Measurements from ENCODE around the gene MAGI2.

Gene MAGI2

DNA sequence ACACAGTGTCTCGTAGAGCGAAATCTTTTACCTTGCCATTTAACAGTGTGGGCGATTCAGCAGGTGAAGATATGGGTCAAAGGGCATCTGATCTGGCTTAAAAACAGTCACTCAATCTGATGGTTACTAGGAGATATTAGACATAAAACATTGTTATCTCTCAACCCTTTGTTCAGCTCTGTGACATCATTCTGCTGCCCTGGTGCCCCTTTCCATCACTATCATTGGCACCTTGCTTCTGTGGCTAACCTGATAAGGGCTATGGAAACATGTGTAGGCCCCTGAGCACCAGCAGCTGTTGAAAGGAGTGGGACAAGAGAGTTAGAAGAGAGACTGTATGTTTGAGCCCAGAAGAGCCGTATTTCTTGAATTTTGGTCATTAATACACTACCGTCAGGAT, 1004.6 kb downstream of the MAGI2 start:
- no peak for DNase-seq

DNA sequence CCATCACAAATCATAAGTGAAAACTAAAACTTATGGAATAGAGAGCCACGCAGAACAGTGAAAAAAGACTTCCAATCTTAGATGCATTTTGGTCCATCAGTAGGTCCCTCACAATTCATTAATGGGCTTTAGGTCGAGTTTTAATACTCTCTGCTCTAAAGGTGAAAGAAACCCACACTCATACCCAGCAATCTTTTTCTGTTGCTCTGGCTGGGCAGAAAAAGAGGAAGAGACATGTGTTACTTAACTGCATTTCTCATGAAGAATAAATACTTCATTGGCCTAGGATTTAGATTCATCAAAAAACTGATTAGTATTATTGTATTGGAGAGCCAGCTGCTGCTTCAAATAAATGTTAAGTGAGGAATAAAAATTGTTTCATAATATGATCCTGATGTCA, 1009.2 kb downstream of the MAGI2 start:
- DNase-seq: no peak

DNA sequence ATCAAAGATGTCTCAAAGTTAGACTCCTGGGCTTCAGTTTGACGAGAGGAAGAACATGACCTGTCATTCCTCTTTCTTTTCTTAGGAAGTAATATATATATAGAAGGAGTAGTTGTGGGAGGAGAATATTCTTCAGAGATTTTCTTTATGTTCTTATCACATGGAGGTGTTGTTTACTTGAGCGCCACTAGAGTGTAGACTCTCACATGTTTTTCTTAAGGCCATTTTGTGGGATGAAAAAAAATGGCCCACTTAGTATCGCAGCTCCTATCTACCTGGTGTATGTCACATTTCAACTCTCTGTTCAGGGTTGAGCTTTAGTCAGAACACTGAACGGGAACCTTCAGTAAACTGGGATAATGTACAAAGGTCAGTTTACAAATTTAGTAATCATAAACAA, 1009.7 kb downstream of the MAGI2 start:
- no peak for DNase-seq

DNA sequence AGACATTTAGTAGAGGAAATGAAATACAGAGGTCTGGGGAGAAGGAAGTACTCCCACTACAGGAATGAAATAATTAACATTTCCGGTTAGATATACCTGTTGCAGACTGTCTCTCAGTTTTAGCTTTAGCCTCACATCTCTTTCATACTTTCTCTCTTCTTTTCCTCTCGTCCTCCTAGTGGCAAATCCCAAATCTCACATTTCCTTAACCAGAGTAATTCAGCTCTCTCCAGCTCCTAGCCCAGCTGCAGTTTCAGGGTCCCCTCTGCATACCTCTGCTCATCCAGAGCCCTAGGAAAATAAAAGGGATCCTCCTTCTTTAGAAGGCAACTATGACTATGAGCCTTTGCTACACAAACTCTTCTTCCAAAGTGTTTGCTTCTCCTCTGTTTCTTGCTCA, 1011.7 kb downstream of the MAGI2 start:
- DNase-seq: no peak

DNA sequence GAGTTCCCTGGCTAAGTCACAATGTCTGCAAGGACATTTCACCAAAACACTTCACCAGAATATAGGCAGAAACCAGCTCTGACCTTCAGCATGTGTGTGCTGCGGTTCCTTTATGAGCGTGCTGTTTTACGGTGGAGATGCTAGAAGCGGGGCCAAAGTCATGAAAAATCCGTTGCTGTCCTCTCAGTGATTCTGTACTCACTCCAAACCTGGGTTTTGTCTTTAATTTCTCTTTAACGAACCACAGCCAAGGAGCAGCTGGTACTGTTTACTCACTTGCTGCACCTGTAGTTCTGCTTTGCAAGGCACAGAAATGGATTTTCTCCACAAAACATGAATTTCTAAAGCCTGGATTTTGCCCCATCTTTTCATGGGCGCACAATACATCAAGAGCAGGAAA, 1015.0 kb downstream of the MAGI2 start:
- DNase-seq: peak in 1 of 2 experiments; percentile 74

DNA sequence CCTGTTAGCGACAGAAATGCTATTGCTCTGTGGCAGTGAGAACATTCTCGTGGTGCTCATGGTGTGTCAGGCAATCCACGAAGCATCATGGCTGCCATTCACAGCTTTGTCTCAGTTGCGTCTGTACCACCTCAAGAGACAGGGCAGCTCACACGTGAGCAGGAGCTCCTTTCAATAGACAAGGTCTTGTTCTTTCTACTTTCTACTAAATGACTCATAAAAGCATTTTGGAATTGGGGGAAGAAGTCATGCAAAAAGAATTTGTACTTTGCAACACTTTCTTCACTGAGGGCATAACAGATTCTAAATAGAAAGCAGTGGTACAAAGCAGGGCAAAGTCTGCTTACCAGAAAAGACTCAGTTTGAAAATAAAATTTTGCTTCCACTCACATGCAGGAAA, 1016.3 kb downstream of the MAGI2 start:
- DNase-seq: no peak

DNA sequence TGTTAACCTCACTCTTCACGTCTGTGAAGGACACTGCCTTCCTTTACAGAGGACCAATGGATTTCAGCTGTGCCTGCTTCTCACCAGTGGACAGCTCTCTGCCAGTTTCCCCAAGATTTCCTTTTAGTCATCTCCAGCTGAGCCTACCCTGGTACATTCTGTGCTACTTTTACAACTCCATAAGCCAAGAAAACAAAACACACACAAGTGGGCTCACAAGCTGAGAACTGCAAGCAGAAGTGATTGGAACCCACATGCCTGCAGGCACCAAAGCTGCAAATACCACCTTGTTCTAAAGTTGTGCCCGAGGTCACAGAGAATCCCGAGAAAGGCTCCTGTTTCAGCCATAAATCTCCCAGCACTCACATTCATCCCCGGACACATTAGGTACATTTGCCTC, 1018.1 kb downstream of the MAGI2 start:
- DNase-seq: no peak

DNA sequence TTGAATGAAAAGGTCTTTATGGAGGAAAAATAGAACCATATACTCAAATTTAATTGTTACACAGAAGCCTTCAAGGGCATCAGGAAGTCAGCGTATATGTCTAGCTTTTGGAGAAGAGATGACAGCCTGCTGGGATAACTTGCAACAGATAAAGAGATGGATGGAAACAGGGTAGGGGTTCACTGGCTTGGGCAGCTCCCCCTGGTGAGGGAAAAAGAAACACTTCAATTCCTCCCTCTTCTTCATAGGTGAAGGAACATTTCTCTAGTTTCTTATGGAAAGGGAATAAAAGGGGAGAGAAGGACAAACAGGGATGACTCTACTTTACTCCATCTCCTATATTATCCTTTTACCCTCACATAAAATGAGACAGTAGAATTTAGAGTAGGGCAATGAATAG, 1019.2 kb downstream of the MAGI2 start:
- no peak for DNase-seq

DNA sequence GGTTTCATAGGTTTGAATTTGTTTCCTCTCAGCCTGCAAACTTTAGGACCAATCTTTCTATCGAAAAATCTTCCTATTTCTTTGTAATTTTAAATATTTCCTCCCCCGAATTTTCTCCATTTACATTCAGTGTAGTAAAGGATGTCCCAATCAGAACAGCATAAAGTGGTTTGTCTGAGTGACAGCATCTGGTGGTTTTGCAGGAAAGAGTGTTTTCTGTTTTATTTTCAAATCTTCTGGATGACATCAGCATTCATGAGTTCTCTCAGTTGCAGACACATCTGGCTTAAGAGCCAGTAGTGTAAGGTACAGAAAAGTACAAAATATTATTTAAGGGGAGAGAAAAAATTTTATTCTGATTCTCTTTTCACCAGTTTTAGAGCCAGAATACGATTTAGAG, 1020.0 kb downstream of the MAGI2 start:
- no peak for DNase-seq

DNA sequence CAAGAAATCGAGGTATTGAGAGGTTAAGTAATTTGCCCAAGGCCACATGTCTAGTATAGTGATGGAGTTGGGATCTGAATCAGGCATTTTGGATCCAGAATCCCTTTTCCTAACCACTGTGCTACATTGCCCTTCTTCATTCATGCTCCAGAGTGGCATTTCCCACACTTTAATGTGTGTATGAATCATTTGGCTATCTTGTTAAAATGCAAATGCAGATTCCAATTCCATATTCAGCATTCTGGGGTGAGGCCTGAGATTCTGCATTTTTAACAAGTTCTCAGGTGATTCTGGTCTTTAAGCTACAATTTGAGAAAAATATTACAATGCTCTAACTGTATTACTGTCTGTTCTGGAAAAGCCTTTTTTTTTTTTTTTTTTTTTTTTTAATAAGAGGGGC, 1023.6 kb downstream of the MAGI2 start:
- no peak for DNase-seq

DNA sequence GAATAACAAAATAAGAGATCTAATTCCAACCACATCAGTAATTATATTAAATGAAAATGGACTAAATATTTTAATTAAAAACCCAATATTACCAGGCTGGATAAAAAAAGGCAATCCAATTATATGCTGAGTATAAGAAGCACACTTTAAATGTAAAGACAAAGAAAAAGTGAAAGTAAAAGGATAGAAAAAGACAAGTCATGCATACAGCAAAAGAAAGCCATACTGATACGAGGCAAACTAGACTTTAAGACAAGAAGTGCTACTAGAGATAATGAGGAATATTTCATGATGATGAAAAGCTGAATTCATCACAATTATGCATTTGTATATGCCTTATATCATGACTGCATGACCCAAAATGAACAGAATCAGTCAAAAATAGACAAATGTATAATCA, 1026.3 kb downstream of the MAGI2 start:
- no peak for DNase-seq

DNA sequence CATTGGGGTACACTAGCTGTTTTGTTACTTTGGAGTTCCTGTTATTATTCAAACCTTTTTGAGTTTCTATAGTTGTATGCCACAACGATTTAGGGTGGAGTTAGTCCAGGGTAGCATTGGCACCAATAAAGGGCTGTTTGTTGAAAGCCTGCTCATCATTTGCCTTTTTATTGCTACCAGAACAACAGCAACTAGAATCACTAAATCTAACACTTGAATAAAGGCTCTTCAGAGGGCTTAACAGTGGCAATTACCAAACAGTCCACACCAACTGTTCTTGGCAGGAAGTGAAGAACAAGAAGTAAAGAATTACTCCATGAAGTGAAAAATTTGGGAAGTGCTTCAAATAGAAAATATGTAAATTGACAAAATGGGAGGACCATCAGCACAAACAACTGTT, 1033.5 kb downstream of the MAGI2 start:
- DNase-seq: no peak

DNA sequence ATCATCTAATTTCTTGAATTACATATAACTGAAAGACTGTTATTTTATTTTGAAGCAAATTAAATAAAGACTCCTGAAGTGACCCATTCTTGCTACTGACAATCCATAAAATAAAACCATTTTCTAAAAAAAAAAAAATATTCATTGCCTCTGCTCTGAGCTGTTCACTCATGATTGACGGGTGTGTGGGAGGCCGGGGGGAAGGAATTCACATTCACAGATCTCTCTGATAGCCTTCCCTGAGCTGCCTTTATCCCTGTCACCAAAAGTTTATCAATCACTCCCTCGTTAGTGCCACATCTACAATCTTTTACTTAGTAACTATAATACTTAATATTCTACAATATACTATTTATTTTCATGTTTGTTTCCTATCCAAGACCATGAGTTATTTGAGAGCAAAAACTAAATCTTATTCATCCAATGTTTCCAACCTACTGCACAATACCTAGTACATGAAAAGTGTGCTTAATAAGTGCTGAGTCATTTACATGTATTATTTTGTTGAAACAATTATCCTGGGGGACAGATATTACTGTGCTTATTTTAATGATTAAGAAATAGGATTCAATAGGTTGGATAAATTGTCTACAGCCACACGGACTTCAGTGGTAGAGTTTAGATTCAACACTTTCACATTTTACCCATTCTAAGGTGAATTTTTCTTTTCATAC, 1036.2 kb downstream of the MAGI2 start:
- DNase-seq: no peak

DNA sequence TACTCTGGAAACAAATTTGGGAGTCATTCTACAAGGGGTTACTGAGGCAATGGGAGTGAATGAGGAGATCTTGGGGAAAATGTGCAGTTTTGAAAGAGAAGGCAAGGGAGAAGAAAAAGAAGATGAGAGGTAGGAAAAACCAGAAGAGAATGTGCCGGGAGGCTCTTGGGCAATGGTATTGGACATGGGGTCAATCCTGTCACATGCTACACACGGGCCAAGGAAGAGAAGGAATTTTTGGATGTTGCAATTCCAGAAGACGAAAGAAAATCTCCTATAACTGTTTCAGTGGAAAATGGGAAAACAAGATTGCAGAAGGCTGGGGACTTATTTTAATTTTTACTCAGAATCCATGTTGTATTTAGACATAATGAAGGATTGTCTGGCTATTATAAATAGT, 1039.9 kb downstream of the MAGI2 start:
- DNase-seq: no peak

DNA sequence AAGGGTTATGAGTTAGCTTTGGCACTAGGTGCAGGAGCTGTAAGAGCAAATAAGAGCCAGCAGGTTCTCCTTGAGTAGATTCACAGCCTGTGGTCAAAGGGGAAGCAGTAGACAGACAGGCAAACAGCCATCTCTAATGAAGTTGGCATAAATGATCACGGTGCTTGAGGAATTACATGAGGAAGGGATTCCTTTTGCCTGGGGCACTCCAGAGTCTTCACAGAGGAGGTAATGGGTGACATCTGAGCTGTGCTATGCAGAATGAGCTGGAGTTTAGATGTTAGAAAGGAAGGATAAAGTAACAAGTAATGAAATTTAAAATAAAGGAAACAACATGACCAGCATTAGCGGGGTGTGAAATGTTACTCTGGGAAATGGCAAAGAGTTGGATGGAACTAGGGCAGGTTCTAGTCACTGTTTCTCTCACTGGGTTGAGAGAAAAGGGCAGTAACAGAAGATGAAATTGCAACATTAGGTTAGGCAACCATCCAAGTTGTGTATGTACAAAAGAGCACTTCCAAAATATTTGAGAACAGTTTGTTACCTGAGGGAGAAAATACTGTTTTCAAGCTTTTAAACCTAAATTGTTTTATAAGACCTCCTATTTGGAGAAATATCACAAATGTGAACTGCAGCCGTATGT, 1041.1 kb downstream of the MAGI2 start:
- DNase-seq: no peak

DNA sequence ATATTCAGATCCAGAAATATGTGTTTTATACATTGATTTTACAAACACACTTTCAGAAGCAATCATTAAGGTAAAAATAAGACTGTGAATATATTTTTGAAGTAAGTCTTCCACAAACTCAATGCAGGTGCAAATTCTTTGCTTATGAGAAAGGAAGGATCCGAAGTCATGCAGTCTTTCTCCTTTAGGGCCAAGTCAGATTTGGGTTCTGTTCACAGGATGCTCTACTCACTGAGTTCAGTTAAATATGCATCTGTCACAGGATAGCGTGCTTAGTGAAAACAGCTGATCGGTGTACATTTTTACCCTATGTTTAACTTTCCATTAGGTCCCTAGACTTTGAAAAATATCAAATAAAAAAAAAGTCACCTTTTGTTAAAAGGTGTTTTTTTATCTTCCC, 1046.4 kb downstream of the MAGI2 start:
- DNase-seq: no peak

DNA sequence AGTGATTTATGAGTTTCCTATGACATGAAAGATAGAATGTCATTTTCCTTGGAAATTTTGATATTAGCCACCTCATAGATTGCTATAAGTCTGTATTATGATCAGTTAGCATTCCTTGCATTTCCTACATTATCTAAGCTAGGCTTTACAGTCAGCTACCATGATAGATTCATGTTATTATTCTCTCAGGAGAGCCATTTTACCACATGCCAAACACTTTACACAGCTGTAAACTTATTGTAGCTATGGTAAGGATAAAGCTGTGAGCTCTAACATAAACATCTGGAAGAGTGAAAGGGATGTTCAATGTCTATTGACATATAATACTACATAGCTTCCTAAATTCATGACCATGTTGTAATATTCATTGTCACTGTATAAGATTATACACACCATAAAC, 1046.9 kb downstream of the MAGI2 start:
- DNase-seq: no peak

DNA sequence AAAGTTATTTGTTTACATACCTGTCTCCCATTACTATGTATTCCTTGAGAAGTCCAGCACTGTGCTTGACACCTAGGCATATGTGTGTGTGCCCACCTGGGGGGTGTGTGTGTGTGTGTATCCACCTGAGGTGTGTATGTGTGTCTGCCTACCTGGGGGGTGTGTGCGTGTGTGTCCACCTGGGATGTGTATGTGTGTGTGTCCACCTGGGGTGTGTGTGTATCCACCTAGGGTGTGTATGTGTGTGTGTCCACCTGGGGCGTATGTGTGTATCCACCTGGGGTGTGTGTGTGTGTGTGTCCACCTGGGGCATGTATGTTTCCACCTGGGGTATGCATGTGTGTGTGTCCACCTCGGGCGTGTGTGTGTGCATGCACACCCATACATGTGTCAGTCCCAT, 1051.4 kb downstream of the MAGI2 start:
- DNase-seq: no peak

DNA sequence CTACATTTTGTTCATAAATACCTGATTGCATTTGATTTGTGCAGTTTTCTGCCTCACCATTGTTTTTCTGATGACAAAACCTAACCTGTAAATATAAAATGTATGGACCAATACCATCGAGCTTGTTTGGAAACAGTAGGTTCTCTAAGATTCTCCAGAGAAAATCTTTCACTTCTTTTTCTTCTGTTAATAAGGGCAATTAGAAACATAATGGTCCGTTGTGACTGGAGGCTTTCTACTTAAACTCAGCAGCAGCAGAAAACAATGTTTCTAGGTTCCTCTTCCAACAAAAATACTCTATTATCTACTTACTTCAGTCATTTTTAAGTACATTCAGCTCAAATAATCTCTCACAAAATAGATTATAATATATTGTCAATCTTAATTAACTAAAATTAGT, 1053.4 kb downstream of the MAGI2 start:
- DNase-seq: no peak

DNA sequence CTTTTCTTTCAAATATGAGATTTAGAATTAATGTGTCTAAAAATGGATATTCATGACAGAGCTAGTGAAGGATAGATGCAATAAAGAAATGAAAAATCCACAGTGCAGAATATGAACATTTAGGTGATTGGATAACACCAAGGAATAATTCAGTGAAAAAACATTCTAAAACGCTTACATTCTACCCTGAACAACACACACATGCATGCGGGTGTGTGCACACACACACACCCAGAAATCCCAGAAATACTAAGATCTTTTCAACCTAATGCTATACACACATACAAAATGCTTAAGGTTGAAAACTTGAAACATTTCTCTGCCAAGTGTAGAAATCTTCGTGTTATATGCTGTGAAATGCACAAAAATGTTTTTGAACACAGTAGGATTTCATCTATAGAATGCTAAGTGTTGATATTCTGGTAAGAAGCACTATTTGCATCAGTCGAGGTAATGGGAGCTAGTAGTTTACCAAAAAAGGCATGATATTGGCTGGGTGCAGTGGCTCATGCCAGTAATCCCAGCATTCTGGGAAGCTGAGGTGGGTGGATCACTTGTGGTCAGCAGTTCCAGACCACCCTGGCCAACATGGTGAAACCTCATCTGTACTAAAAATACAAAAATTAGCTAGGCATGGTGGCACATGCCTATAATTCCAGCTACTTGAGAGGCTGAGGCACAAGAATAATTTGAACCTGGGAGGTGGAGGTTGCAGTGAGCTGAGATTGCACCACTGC, 1054.3 kb downstream of the MAGI2 start:
- DNase-seq: no peak

DNA sequence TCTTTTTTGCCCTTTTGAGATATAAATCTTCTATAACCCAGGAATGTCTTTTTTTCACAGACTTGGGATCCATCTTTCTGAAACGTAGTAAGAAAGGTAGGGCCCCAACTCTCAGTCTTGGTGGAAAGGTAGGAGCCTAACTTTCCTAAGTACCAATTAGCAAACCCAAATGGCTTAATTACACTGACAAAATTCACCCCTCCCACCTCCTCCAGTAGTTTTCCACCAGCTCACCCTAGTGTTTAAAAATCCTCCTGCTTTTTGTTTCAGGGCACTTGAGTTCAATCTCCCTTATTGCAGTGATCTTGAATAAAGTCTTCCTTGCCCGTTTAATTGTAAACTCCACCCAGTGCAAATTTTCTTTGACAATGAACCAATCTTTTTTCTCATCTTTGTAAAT, 1054.9 kb downstream of the MAGI2 start:
- no peak for DNase-seq

DNA sequence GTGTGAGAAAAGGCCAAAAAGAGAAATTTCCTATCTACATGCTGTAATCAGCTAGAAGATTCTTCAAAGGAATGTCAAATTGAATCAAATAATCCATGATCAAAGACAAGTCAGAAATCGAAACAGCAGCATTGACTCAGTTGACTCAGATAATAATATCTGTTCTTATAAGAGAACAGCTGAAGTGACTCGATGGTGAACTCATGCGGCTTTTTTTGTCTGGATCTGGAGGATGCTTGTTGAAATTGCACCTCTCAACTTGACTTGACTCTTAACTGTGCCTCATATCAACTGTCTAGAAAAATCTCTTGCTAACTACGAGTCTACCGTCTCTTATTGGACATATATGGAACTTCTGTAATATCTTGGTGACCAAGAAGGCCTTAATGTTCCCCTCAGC, 1055.4 kb downstream of the MAGI2 start:
- DNase-seq: no peak

DNA sequence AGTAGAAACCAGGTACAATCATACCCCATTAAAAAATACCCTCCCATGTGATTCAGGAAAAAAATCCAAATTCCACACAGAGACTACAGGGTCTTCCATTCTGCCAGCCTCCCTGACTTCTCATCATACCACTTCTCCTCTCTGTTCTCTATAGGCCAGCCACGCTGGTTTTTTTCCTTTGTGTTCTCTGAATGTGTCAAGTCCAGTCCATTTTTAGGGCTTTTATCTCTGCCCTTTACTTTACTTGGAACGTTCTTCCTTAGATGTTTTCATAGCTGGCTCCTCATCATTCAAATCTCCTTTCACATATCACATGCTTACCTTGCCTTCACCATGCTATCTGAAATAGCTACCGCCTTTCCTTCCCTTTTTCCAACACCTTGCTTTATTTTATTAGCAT, 1057.3 kb downstream of the MAGI2 start:
- no peak for DNase-seq

DNA sequence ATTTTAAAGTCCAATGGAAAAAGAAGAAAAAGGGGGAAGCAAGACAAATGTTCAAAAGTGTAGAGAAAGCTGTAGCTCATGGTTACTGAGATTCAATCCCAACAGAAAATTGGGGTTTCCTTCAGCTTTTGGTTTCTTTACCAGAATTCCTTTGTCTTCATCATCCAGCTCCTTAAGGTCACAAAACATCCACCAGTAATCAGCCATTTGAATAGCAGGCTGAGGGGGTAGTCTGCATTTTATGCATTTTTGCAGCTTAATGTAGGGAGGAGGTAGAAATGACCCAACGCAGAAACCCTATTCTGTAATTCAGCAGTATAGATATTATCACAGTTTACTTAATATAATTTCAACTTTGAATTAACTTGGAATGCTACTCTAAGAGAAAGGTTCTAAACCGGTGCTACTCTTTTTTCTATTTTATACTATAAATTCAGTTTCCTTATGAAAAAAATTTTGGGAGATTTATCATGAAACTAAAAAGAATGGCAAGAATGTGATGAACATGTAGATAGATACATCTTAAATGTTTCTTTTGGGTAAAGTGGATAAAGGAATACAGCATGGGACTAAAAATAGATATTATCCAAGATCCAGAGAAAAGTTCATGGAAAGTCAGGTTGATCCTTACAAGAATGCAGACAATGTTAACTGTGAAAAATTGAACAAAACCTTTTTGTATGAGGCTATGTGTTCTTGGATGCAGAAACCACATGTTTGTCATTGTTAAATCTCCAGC, 1058.0 kb downstream of the MAGI2 start:
- DNase-seq: no peak
